OCI-LY7 (cell line): ENCODE results near the gene CRYGN.

Experiments
- CTCF ChIP-seq: fragments of 200-600 bp; sonication (generic); conservative IDR thresholded peaks from 2 replicates; pipeline ENCODE4 v1.5.1; 2014; ENCODE audit warnings: mild to moderate bottlenecking, antibody characterized with exemption, low read length, moderate library complexity, mixed read lengths
- EZH2phosphoT487 ChIP-seq: fragments of 200-600 bp; sonication (generic); IDR thresholded peaks from 2 replicates; pipeline ENCODE4 v1.6.1; 2018; ENCODE audit warnings: low read depth, borderline replicate concordance, mild to moderate bottlenecking, mixed run types, antibody characterized with exemption, low read length, moderate library complexity, mixed read lengths

GRCh38 chr7:151453326-151453791 lies 13.4 kb upstream of the CRYGN start:
- TF ChIP-seq CTCF (no peak), EZH2phosphoT487 (no peak)
